K562 (cell line): Measurements from ENCODE around the gene MPIG6B. TPM values are rescaled to one million over a fixed set of nuclear protein-coding genes. Genes with fewer than 3 reads are reported as not detected.

Experiments used
- ADNP ChIP-seq: fragments of 200-800 bp; sonication (Bioruptor generic); IDR thresholded peaks from 2 replicates; pipeline ENCODE4 v1.6.1; 2016; ENCODE audit warnings: missing genetic modification characterization, missing compliant biosample characterization
- ARID2 ChIP-seq: fragments of 450-650 bp; IDR thresholded peaks from 2 replicates; pipeline ENCODE4 v1.6.1; 2017; ENCODE audit warnings: antibody characterized with exemption, mild to moderate bottlenecking
- ATF3 ChIP-seq, 2 experiments: fragments of 450-650 bp in 1 of 2; sonication (generic) in 1 of 2; formaldehyde crosslinking in 1 of 2; IDR thresholded peaks in 1 of 2; conservative IDR thresholded peaks in 1 of 2; 2 replicates each; pipeline versions ENCODE4 v1.6.1 to v1.8.1; 2016 to 2023; ENCODE audit warnings: mild to moderate bottlenecking in 2 of 2, moderate library complexity in 2 of 2, inconsistent platforms in 1 of 2, missing genetic modification reagents in 1 of 2
- CREB3L1 ChIP-seq: fragments of 450-650 bp; IDR thresholded peaks from 2 replicates; pipeline ENCODE4 v1.6.1; 2014; ENCODE audit warnings: low read depth, mild to moderate bottlenecking, moderate library complexity, borderline replicate concordance
- CSDE1 ChIP-seq, 2 experiments: fragments of 450-650 bp; IDR thresholded peaks; 2 replicates each; pipeline ENCODE4 v1.6.1; 2016; ENCODE audit warnings: mild to moderate bottlenecking in 1 of 2
- ELF1 ChIP-seq: fragments of 200-800 bp; sonication (Bioruptor generic); IDR thresholded peaks from 2 replicates; pipeline ENCODE4 v1.6.1; 2016; ENCODE audit warnings: missing genetic modification characterization, missing compliant biosample characterization
- FOXM1 ChIP-seq, 2 experiments: fragments of 450-650 bp in 1 of 2; sonication (generic) in 1 of 2; formaldehyde crosslinking in 1 of 2; IDR thresholded peaks; 2 replicates each; pipeline versions ENCODE4 v1.6.1 to v1.9.0; 2017 to 2022; ENCODE audit warnings: low read depth in 2 of 2, mild to moderate bottlenecking in 2 of 2, missing genetic modification reagents in 1 of 2, moderate library complexity in 1 of 2
- FOXP1 ChIP-seq: sonication (generic); formaldehyde crosslinking; IDR thresholded peaks from 2 replicates; pipeline ENCODE4 v1.8.0; 2022; ENCODE audit warnings: mild to moderate bottlenecking, missing genetic modification reagents
- MTA2 ChIP-seq: fragments of 450-650 bp; IDR thresholded peaks from 2 replicates; pipeline ENCODE4 v1.6.1; 2016; ENCODE audit warnings: low read depth
- NELFE ChIP-seq: IDR thresholded peaks from 2 replicates; pipeline ENCODE4 v1.6.1; 2011; ENCODE audit warnings: mild to moderate bottlenecking; ENCODE audit not compliant: insufficient read depth, insufficient read length
- NFIX ChIP-seq: fragments of 250-450 bp; sonication (Bioruptor Pico); IDR thresholded peaks from 2 replicates; pipeline ENCODE4 v1.4.0; 2020; ENCODE audit warnings: low read depth, mild to moderate bottlenecking, moderate library complexity
- SP1 ChIP-seq: sonication (generic); formaldehyde crosslinking; IDR thresholded peaks from 2 replicates; pipeline ENCODE4 v1.8.1; 2022; ENCODE audit warnings: mild to moderate bottlenecking, missing genetic modification reagents
- TCF15 ChIP-seq: fragments of 250-450 bp; sonication (Bioruptor Pico); IDR thresholded peaks from 2 replicates; pipeline ENCODE4 v1.8.0; 2022; ENCODE audit warnings: moderate library complexity, mild to moderate bottlenecking, inconsistent platforms
- TGIF2 ChIP-seq: sonication (generic); formaldehyde crosslinking; IDR thresholded peaks from 2 replicates; pipeline ENCODE4 v1.8.1; 2022; ENCODE audit warnings: mild to moderate bottlenecking, missing genetic modification reagents, moderate library complexity
- THRAP3 ChIP-seq: fragments of 450-650 bp; IDR thresholded peaks from 2 replicates; pipeline ENCODE4 v1.6.1; 2016; ENCODE audit warnings: mild to moderate bottlenecking, inconsistent platforms, borderline replicate concordance
- USF1 ChIP-seq: sonication (generic); formaldehyde crosslinking; IDR thresholded peaks from 2 replicates; pipeline ENCODE4 v1.9.0; 2022; ENCODE audit warnings: mild to moderate bottlenecking, missing genetic modification reagents
- ZBTB8A ChIP-seq: fragments of 450-650 bp; IDR thresholded peaks from 2 replicates; pipeline ENCODE4 v1.6.1; 2018; ENCODE audit warnings: mild to moderate bottlenecking, moderate library complexity; ENCODE audit not compliant: partially characterized antibody
- ZKSCAN8 ChIP-seq: fragments of 200-800 bp; sonication (Bioruptor generic); IDR thresholded peaks from 2 replicates; pipeline ENCODE4 v1.6.1; 2016; ENCODE audit warnings: missing genetic modification characterization, missing compliant biosample characterization
- ZNF143 ChIP-seq: sonication (generic); formaldehyde crosslinking; IDR thresholded peaks from 2 replicates; pipeline ENCODE4 v1.9.0; 2022; ENCODE audit warnings: mild to moderate bottlenecking, missing genetic modification reagents
- ZNF175 ChIP-seq: fragments of 200-800 bp; sonication (Bioruptor generic); IDR thresholded peaks from 2 replicates; pipeline ENCODE4 v1.6.1; 2016; ENCODE audit warnings: low read depth, mild to moderate bottlenecking, missing genetic modification characterization, missing compliant biosample characterization
- ZNF184 ChIP-seq: sonication (generic); formaldehyde crosslinking; IDR thresholded peaks from 2 replicates; pipeline ENCODE4 v1.5.0; 2020; ENCODE audit warnings: missing genetic modification reagents
- ZNF311 ChIP-seq: fragments of 250-450 bp; sonication (Bioruptor Pico); IDR thresholded peaks from 2 replicates; pipeline ENCODE4 v1.4.0; 2020; ENCODE audit warnings: mild to moderate bottlenecking, moderate library complexity
- ZNF444 ChIP-seq: fragments of 250-450 bp; sonication (Bioruptor Pico); IDR thresholded peaks from 2 replicates; pipeline ENCODE4 v1.4.0; 2020; ENCODE audit warnings: mild to moderate bottlenecking, moderate library complexity
- polyA plus RNA-seq, 8 experiments: library from polyadenylated mRNA; depleted of rRNA in 4 of 8; stranded (reverse) in 5 of 8; unstranded in 3 of 8; fragments of >200 nt; fragmentation: Nextera tagmentation in 2 of 8; fragmentation: Illumina TruSeq in 1 of 8; extraction: Ambion mirVana in 2 of 8; extraction: Trizol in 1 of 8; gene quantifications; 2 replicates each; pipeline versions ENCODE4 v1.2.1 to v1.2.3, GENCODE V29; 2011 to 2014; ENCODE audit warnings: inconsistent platforms in 1 of 8, missing spikeins in 1 of 8
- total RNA-seq, 7 experiments: library from RNA; depleted of rRNA in 6 of 7; stranded (reverse); fragments of >200 nt in 6 of 7; fragmentation: Illumina TruSeq in 2 of 7; extraction: Trizol in 2 of 7; gene quantifications; 2 replicates each; pipeline versions ENCODE4 v1.2.1 to v1.2.3, GENCODE V29; 2011 to 2021; ENCODE audit warnings: low replicate concordance in 1 of 7

MPIG6B gene
- total and polyA plus RNA-seq, 9 of the 15 experiments (the other 6 are each of a cell fraction or from before 2014, with no cell fraction given), result 0.11 to 1.2 (median 0.28) TPM; not detected in 1

- TF ChIP-seq FOXM1 (IDR thresholded peaks at IDR 0.05; ENCODE audit: low read depth), result no peak
- TF ChIP-seq FOXM1 (CRISPR knock-in tag; IDR thresholded peaks at IDR 0.05; ENCODE audit: low read depth), result no peak
- no peak for TF ChIP-seq ZKSCAN8
- TF ChIP-seq ZNF444 (CRISPR knock-in tag), result no peak
- TF ChIP-seq ZBTB8A, result no peak
- TF ChIP-seq ZNF184, result no peak
- TF ChIP-seq THRAP3, result no peak
- TF ChIP-seq MTA2, result no peak
- TF ChIP-seq CSDE1 (IDR thresholded peaks at IDR 0.05), result 0 out of 4 replicates have a peak, but pooled peaks of 1 of the 2 experiments have one; percentile 23
- TF ChIP-seq NFIX, result no peak
- TF ChIP-seq ADNP (tag), result no peak
- TF ChIP-seq ARID2, result no peak
- TF ChIP-seq NELFE, result no peak
- TF ChIP-seq ATF3 (IDR thresholded peaks at IDR 0.05), result no peak
- TF ChIP-seq ATF3 (CRISPR knock-in tag; conservative IDR thresholded peaks at IDR 0.05), result peak; percentile 63
- no peak for TF ChIP-seq CREB3L1
- TF ChIP-seq ELF1, result no peak
- TF ChIP-seq USF1, result no peak
- peak; percentile 81 for TF ChIP-seq SP1 (CRISPR knock-in tag)
- TF ChIP-seq TCF15 (CRISPR knock-in tag), result peak; percentile 76; the same call in 1 of the 2 replicates
- TF ChIP-seq FOXP1 (CRISPR knock-in tag), result peak; percentile 41
- TF ChIP-seq TGIF2, result no peak
- no peak for TF ChIP-seq ZNF175
- TF ChIP-seq ZNF311 (CRISPR knock-in tag), result peak; percentile 70; the same call in 1 of the 2 replicates
- no peak for TF ChIP-seq ZNF143
Measured at GRCh38 chr6:31737991-31738979, 15.1 kb downstream of the MPIG6B start (continued).
